ENCODE results near the gene NLGN1.

- no peak for TF ChIP-seq POLR2A (IDR thresholded peaks at IDR 0.05; ENCODE audit: extremely low read depth, insufficient read length)
- TF ChIP-seq, protein P1, sequence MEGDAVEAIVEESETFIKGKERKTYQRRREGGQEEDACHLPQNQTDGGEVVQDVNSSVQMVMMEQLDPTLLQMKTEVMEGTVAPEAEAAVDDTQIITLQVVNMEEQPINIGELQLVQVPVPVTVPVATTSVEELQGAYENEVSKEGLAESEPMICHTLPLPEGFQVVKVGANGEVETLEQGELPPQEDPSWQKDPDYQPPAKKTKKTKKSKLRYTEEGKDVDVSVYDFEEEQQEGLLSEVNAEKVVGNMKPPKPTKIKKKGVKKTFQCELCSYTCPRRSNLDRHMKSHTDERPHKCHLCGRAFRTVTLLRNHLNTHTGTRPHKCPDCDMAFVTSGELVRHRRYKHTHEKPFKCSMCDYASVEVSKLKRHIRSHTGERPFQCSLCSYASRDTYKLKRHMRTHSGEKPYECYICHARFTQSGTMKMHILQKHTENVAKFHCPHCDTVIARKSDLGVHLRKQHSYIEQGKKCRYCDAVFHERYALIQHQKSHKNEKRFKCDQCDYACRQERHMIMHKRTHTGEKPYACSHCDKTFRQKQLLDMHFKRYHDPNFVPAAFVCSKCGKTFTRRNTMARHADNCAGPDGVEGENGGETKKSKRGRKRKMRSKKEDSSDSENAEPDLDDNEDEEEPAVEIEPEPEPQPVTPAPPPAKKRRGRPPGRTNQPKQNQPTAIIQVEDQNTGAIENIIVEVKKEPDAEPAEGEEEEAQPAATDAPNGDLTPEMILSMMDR (IDR thresholded peaks at IDR 0.05; ENCODE audit: low read depth, low read length), result no peak
- TF ChIP-seq, protein P2, sequence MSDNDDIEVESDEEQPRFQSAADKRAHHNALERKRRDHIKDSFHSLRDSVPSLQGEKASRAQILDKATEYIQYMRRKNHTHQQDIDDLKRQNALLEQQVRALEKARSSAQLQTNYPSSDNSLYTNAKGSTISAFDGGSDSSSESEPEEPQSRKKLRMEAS (IDR thresholded peaks at IDR 0.05; ENCODE audit: low read depth, low read length), result no peak
Measured at GRCh38 chr3:173624086-173624485, 226.5 kb downstream of the NLGN1 start.

Measured in NB4 (cell line).